PC-3 (cell line): ENCODE measurements around the gene ST6GALNAC2.

Experiments
- CTCF ChIP-seq: fragments of 300-600 bp; sonication (generic); conservative IDR thresholded peaks from 2 replicates; pipeline ENCODE4 v1.5.1; 2017; ENCODE audit warnings: antibody characterized with exemption, low read depth, mild to moderate bottlenecking, low read length
- EZH2 ChIP-seq: fragments of 300-600 bp; sonication (generic); IDR thresholded peaks from one replicate; pipeline ENCODE4 v1.6.1; 2017; ENCODE audit warnings: antibody characterized with exemption, mild to moderate bottlenecking, low read length; ENCODE audit not compliant: unreplicated experiment
- EZH2phosphoT487 ChIP-seq: fragments of 300-600 bp; sonication (generic); IDR thresholded peaks from 2 replicates; pipeline ENCODE4 v1.6.1; 2018; ENCODE audit warnings: mild to moderate bottlenecking, antibody characterized with exemption, low read length, borderline replicate concordance

DNA sequence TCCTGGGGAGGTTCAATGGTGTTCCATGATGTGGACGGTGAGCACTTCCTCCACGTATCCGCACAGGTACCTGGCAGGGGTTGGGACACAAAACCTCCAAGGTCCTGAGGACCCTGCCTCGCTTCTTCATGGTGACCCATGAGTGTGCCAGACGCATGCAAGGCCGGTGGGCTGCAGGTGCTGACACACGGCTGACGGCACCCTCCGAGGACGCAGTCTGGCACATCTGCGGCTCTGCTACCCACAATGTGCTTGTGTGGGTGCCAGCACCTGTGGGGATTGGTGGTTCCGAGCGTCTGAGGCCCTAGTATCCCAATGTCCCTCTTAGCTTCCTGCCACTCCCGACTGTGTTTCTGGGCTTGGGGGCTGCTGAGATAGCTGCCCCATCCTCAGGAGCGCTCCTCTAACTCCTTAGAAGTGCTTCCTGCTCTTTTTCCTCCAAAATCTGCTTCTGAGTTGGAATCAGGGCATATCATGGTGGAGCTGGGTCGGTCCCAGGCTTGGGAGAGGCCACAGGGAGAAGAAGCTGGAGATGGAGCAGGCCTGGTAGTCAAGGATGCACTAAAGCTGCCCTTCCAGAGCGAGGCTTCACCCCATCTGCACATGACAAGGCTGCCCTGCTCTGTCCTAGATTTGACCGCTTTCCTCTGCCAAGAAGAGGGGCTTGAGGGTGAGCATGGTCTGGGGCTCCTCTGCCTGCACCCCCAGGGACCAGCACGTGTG is 49.7 kb downstream of the ST6GALNAC2 start:
- TF ChIP-seq CTCF (no peak), EZH2 (no peak), EZH2phosphoT487 (no peak)
